HAP-1 (cell line): ENCODE results near the gene CMSS1.
"Not testable (repeated sequence)": the region's sequence is repeated elsewhere in the genome, so short reads cannot be mapped to it uniquely, and the experiment has no call there.

Experiments
- DNase-seq, 2 experiments: peaks; one replicate each; pipeline ENCODE4 v3.0.0-alpha.2; 2016 to 2020; ENCODE audit warnings: low spot score in 2 of 2
- H3K27me3 ChIP-seq: fragments of 250-450 bp; sonication (Bioruptor Pico); 2 replicates; pipeline ENCODE4 v1.5.1; 2020; ENCODE audit warnings: low read depth, mild to moderate bottlenecking, moderate library complexity
- H3K36me3 ChIP-seq: fragments of 250-450 bp; sonication (Bioruptor Pico); replicated peaks from 2 replicates; pipeline ENCODE4 v1.5.1; 2020; ENCODE audit warnings: mild to moderate bottlenecking
- H3K4me1 ChIP-seq: fragments of 250-450 bp; sonication (Bioruptor Pico); 2 replicates; pipeline ENCODE4 v1.5.1; 2020; ENCODE audit warnings: mild to moderate bottlenecking
- H3K4me3 ChIP-seq: fragments of 250-450 bp; sonication (Bioruptor Pico); 2 replicates; pipeline ENCODE4 v1.5.1; 2020; ENCODE audit warnings: mild to moderate bottlenecking, moderate library complexity
- H3K9me3 ChIP-seq: fragments of 250-450 bp; sonication (Bioruptor Pico); 2 replicates; pipeline ENCODE4 v1.5.1; 2020; ENCODE audit warnings: mild to moderate bottlenecking, moderate library complexity
- in situ Hi-C: fragments of 300-500 bp; cut with MboI; formaldehyde crosslinking; loops from 3 replicates; pipeline ENCODE4 v1.14.3; 2020; ENCODE audit warnings: low sequenced_read_pairs, inconsistent platforms, mixed read lengths

CMSS1 gene

DNA sequence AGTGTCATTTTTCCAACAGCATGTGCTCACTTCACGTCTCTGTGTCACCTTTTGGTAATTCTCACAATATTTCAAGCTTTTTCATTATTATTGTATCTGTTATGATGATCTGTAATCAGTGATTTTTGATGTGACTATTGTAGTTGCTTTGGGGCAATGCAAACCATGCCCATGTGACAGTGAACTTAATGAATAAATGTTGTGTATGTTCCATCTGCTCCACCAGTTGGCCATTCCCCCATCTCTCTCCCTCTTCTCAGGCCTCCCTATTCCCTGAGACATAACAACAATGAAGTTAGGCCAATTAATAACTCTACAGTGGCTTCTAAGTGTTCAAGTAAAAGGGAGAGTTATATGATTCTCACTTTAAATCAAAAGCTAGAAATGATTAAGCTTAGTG is 410.6 kb downstream of the CMSS1 start:
- no peak overlapping the region for H3K4me3 ChIP-seq
- in situ Hi-C loops, result no loop called here
- H3K4me1 ChIP-seq, result peaks cover 4% of the 10 kb centered on the region; the same call in 1 of the 2 replicates
- DNase-seq, result no peak
- no peaks in the 10 kb centered on the region for H3K27me3 ChIP-seq
- H3K9me3 ChIP-seq, result no peaks in the 10 kb centered on the region
- no peaks in the 10 kb centered on the region for H3K36me3 ChIP-seq

DNA sequence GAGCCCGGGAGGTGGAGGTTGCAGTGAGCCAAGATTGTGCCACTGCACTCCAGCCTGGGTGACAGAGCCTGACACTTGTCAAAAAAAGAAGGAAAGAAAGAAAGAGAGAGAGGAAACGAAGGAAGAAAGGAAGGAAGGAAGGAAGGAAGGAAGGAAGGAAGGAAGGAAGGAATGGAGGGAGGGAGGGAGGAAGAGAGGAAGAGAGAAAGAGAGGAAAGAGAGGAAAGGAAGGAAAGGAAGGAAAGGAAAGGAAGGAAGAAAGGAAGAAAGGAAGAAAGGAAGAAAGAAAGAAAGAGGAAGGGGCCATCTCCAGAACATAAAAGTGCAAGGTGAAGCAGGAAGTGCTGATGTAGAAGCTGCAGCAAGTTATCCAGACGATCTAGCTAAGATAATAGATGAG is 411.5 kb downstream of the CMSS1 start:
- H3K27me3 ChIP-seq, in situ Hi-C loops, H3K4me1 ChIP-seq, DNase-seq, H3K36me3 ChIP-seq, H3K9me3 ChIP-seq, H3K4me3 ChIP-seq: not testable (repeated sequence)

GRCh38 chr3:100230710-100231109 is 413.0 kb downstream of the CMSS1 start:
- in situ Hi-C loops, result no loop called here

More at GRCh38 chr3:100230710-100231109, 413.0 kb downstream of the CMSS1 start:
- H3K4me1 ChIP-seq, result peaks cover 6% of the 10 kb centered on the region; the same call in 1 of the 2 replicates
- H3K9me3 ChIP-seq, result no peaks in the 10 kb centered on the region
- no peaks in the 10 kb centered on the region for H3K36me3 ChIP-seq
- no peaks in the 10 kb centered on the region for H3K27me3 ChIP-seq
- no peak overlapping the region for H3K4me3 ChIP-seq
- DNase-seq, result no peak
